Measurements from ENCODE around the gene BICD1.

BICD1 gene

GRCh38 chr12:32281098-32281497 lies 174.5 kb downstream of the BICD1 start:
- TF ChIP-seq CTCF (IDR thresholded peaks at IDR 0.05; ENCODE audit: control insufficient read depth, extremely low read depth, insufficient read depth), result no peak
- no peak for DNase-seq (ENCODE audit: low read depth)

DNA sequence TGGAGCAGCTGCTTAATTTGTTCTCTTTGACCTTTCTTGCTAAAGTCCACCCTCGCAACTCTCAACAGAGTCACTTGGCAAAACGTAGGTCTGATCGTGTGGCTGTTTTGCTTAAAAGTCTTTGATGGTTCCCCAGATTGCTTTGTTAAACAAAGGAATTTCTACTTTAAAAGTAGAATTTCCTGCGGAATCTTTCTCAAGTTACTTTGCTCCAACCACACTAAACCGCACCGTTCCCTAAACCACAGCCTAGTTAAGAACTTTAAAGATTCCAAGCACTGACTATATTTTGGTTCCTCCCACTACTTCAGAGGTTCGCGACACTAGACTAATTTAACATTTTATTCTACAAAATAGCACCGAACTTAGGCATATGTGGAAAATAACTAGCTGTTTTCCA lies 177.9 kb downstream of the BICD1 start:
- no peak for DNase-seq (ENCODE audit: low read depth)
- TF ChIP-seq CTCF (IDR thresholded peaks at IDR 0.05; ENCODE audit: control insufficient read depth, extremely low read depth, insufficient read depth), result no peak
- no peak overlapping the region for H3K4me3 ChIP-seq (ENCODE audit: low read depth, low read length)

More at GRCh38 chr12:32281098-32281497, 174.5 kb downstream of the BICD1 start:
- no peak overlapping the region for H3K4me3 ChIP-seq (ENCODE audit: low read depth, low read length)

DNA sequence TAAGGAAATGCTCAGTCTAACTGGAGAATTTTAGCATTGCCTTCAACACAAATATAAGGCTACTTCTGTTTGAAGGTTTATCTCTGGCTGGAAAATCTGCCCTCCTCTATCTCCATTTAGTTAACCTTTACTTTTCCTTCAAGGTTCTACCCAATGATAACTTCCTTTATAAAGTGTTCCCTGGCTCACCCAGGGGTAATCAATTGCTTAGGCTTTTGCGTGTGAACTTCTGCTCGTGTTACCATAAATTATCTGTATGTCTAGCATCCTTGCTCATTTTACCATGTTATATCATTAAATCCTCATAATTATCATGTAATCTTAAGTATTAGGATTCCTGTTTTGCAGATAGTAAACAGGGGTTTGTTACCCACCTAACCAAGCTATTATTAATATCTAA lies 178.4 kb downstream of the BICD1 start:
- no peak overlapping the region for H3K4me3 ChIP-seq (ENCODE audit: low read depth, low read length)
- no peak for TF ChIP-seq CTCF (IDR thresholded peaks at IDR 0.05; ENCODE audit: control insufficient read depth, extremely low read depth, insufficient read depth)
- DNase-seq (ENCODE audit: low read depth), result no peak

- no peak for DNase-seq (ENCODE audit: low read depth)
- H3K4me3 ChIP-seq (ENCODE audit: low read depth, low read length), result no peak overlapping the region
- no peak for TF ChIP-seq CTCF (IDR thresholded peaks at IDR 0.05; ENCODE audit: control insufficient read depth, extremely low read depth, insufficient read depth)
Observed at GRCh38 chr12:32285489-32285888, 178.8 kb downstream of the BICD1 start.

DNA sequence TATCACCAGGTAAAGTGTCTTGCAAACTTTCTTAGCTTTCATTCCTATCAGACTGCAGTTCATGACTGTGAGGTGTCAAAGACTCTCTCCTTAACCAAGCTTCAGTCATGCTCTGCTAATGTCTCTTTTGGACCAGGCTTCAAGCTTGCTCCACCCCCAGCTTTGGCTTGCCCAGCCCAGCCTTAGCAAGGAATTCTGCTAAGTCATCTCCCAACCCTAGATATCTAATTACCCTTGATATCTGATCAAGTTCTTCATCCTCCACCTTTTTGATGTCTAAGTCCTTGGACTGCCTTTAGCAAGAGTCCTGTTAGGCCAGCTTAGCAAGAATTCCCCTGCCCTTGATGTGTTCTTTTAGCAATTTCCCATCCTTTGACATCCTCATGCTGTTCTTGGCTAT lies 183.8 kb downstream of the BICD1 start:
- H3K4me3 ChIP-seq (ENCODE audit: low read depth, low read length), result no peak overlapping the region
- no peak for DNase-seq (ENCODE audit: low read depth)
- TF ChIP-seq CTCF (IDR thresholded peaks at IDR 0.05; ENCODE audit: control insufficient read depth, extremely low read depth, insufficient read depth), result no peak

- TF ChIP-seq CTCF (IDR thresholded peaks at IDR 0.05; ENCODE audit: control insufficient read depth, extremely low read depth, insufficient read depth), result no peak
- no peak overlapping the region for H3K4me3 ChIP-seq (ENCODE audit: low read depth, low read length)
- DNase-seq (ENCODE audit: low read depth), result no peak
Observed at GRCh38 chr12:32292151-32292550, 185.5 kb downstream of the BICD1 start.

DNA sequence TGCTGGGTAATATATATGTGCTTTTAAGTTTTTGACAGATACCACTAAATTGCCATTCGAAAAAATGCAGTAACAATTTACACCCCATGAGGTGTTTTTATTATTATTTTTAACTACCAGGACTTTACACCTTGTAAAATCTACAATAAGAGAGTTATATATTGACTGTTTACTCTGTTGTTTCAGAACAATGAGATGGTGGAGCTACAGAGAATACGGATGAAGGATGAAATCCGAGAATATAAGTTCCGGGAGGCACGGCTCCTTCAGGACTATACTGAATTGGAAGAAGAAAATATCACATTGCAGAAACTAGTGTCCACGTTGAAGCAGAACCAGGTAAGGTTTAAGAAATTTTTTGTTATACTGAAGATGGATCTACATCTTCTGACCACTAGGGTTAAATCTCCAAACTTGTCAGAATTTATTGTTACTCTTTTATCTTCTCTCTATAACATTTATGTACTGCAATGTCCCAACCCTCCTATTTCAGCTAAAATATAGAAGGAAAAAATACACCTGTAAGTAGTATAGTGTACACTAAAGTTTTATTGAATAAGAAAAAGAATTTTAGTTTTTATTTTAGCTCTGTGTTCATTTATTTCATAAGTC lies 187.3 kb downstream of the BICD1 start:
- no peak for DNase-seq (ENCODE audit: low read depth)
- TF ChIP-seq CTCF (IDR thresholded peaks at IDR 0.05; ENCODE audit: control insufficient read depth, extremely low read depth, insufficient read depth), result no peak
- H3K4me3 ChIP-seq (ENCODE audit: low read depth, low read length), result no peak overlapping the region
